Fibroblast of lung (primary cell): ENCODE data around the gene TMEM236. TPM values are rescaled to one million over a fixed set of nuclear protein-coding genes. Genes with fewer than 3 reads are reported as not detected.

ENCODE experiments used
- DNase-seq, 2 donors: peaks; one replicate each; pipeline versions ENCODE4 v3.0.0 to v3.0.0-alpha.2; 2010; ENCODE audit warnings: low read depth in 2 of 2
- H2AFZ ChIP-seq: 2 replicates; pipeline ENCODE4 v1.5.1; 2012; ENCODE audit warnings: low read length, control low read depth, inconsistent platforms
- H3K27ac ChIP-seq: 2 replicates; pipeline ENCODE4 v1.5.1; 2011; ENCODE audit warnings: low read length, control low read depth; ENCODE audit not compliant: insufficient read depth
- H3K27me3 ChIP-seq: 2 replicates; pipeline ENCODE4 v1.5.1; 2011; ENCODE audit warnings: mild to moderate bottlenecking, low read length; ENCODE audit not compliant: control insufficient read depth, insufficient read depth
- H3K36me3 ChIP-seq: 2 replicates; pipeline ENCODE4 v1.5.1; 2011; ENCODE audit warnings: low read length; ENCODE audit not compliant: control insufficient read depth, insufficient read depth
- H3K4me1 ChIP-seq: 2 replicates; pipeline ENCODE4 v1.5.1; 2011; ENCODE audit warnings: low read length; ENCODE audit not compliant: control insufficient read depth, insufficient read depth; ENCODE audit errors: extremely low read depth
- H3K4me2 ChIP-seq: 2 replicates; pipeline ENCODE4 v1.5.1; 2011; ENCODE audit warnings: low read length, control low read depth; ENCODE audit not compliant: insufficient read depth; ENCODE audit errors: extremely low read depth
- H3K4me3 ChIP-seq, 4 experiments: fragments of 200-600 bp in 1 of 4; sonication (generic) in 1 of 4; replicated peaks in 1 of 4; 2 replicates each; pipeline ENCODE4 v1.5.1; 2011 to 2016; ENCODE audit warnings: low read length in 4 of 4, low read depth in 3 of 4, mild to moderate bottlenecking in 3 of 4, control low read depth in 2 of 4, inconsistent platforms in 1 of 4, mixed read lengths in 1 of 4; ENCODE audit not compliant: insufficient read depth in 1 of 4; ENCODE audit errors: control extremely low read depth in 1 of 4
- H3K79me2 ChIP-seq: 2 replicates; pipeline ENCODE4 v1.5.1; 2012; ENCODE audit warnings: mild to moderate bottlenecking, low read length, inconsistent platforms; ENCODE audit not compliant: control insufficient read depth, insufficient read depth
- H3K9ac ChIP-seq: 2 replicates; pipeline ENCODE4 v1.5.1; 2011; ENCODE audit warnings: mild to moderate bottlenecking, low read length, control low read depth; ENCODE audit not compliant: insufficient read depth
- H3K9me3 ChIP-seq: 2 replicates; pipeline ENCODE4 v1.5.1; 2012; ENCODE audit warnings: low read depth, low read length; ENCODE audit not compliant: control insufficient read depth, insufficient read depth
- H4K20me1 ChIP-seq: 2 replicates; pipeline ENCODE4 v1.5.1; 2011; ENCODE audit warnings: low read length; ENCODE audit not compliant: control insufficient read depth, insufficient read depth; ENCODE audit errors: extremely low read depth
- EZH2 ChIP-seq: IDR thresholded peaks from 2 replicates; pipeline ENCODE4 v1.5.1; 2012; ENCODE audit warnings: low read length, control low read depth, mild to moderate bottlenecking; ENCODE audit errors: missing control alignments
- polyA plus RNA-seq, 2 donors: library from polyadenylated mRNA; depleted of rRNA in 1 of 2; stranded (reverse) in 1 of 2; unstranded in 1 of 2; fragments of >200 nt; gene quantifications; 2 replicates each; pipeline ENCODE4 v1.2.1, GENCODE V29; 2011 to 2012; ENCODE audit warnings: missing spikeins in 1 of 2
- total RNA-seq: library from RNA; depleted of rRNA; stranded (reverse); fragments of >200 nt; gene quantifications from 2 replicates; pipeline ENCODE4 v1.2.1, GENCODE V29; 2014
- TF ChIP-seq, protein P1 (sequence below), 2 donors: IDR thresholded peaks in 1 of 2; conservative IDR thresholded peaks in 1 of 2; 1 replicate in 1 of 2; 2 replicates in 1 of 2; pipeline ENCODE4 v1.5.1; 2011 to 2012; ENCODE audit warnings: low read length in 2 of 2, control low read depth in 1 of 2, inconsistent platforms in 1 of 2, low read depth in 1 of 2, mild to moderate bottlenecking in 1 of 2

The TMEM236 gene
- total and polyA plus RNA-seq, 2 donors (not counting 1 experiment from before 2014, with no cell fraction given), result 0.03 to 0.17 TPM

DNA sequence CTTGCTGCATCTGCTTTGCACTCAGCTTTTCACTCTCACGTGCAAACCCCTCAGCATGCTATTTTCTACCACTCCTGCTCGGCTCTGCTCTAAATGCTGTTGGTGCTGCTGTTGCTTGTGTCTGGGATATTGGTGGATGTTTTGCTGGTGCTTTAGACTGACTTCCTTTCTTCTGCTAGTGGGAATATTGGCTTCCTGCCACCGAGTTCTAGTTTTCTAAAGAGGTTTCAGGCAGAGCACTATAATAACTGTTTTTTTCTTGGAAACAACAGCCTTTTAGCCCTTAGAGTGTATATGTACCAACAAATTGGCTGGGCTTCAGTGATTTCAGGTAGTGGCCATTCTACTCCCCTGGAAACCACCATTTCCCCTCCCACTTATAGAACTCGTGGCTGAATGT lies 27.8 kb downstream of the TMEM236 start:
- H3K4me1 ChIP-seq, result peaks cover 4% of the 10 kb centered on the region
- no peaks in the 10 kb centered on the region for H3K36me3 ChIP-seq
- no peak for TF ChIP-seq EZH2
- TF ChIP-seq, protein P1, sequence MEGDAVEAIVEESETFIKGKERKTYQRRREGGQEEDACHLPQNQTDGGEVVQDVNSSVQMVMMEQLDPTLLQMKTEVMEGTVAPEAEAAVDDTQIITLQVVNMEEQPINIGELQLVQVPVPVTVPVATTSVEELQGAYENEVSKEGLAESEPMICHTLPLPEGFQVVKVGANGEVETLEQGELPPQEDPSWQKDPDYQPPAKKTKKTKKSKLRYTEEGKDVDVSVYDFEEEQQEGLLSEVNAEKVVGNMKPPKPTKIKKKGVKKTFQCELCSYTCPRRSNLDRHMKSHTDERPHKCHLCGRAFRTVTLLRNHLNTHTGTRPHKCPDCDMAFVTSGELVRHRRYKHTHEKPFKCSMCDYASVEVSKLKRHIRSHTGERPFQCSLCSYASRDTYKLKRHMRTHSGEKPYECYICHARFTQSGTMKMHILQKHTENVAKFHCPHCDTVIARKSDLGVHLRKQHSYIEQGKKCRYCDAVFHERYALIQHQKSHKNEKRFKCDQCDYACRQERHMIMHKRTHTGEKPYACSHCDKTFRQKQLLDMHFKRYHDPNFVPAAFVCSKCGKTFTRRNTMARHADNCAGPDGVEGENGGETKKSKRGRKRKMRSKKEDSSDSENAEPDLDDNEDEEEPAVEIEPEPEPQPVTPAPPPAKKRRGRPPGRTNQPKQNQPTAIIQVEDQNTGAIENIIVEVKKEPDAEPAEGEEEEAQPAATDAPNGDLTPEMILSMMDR (conservative IDR thresholded peaks at IDR 0.05 in 1 of 2, IDR thresholded peaks at IDR 0.05 in 1 of 2; ENCODE audit: low read depth in 1 of 2, low read length in 2 of 2), result no peak
- H2AFZ ChIP-seq, result no peak overlapping the region
- no peak overlapping the region for H3K27ac ChIP-seq
- no peaks in the 10 kb centered on the region for H3K9me3 ChIP-seq
- no peak overlapping the region for H3K9ac ChIP-seq
- H3K4me3 ChIP-seq, result no peak overlapping the region
- no peak overlapping the region for H3K4me2 ChIP-seq
- H3K79me2 ChIP-seq, result no peaks in the 10 kb centered on the region
- DNase-seq, result no peak
- no peaks in the 10 kb centered on the region for H3K27me3 ChIP-seq
- H4K20me1 ChIP-seq, result no peaks in the 10 kb centered on the region

DNA sequence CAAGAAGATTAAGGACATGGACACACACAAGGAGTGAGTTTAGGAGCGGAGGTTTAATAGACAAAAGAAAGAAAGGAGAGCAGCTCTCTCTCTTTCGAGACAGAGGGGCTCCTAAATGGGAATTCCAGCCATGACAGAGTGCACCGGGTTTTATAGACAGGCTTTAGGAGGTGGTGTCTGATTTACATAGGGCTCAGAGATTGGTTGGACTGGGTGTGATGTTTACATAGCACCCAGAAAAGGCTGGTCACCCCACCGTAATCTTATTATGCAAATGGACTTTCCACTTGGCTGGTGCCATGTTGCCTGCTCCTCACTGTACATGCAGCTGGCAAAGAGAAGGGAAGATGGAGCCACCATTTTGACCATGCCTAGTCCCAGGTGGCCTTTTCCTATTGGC lies 28.7 kb downstream of the TMEM236 start:
- Histone ChIP-seq H3K4me2 (no peak overlapping the region), H3K9ac (no peak overlapping the region), H3K27me3 (no peaks in the 10 kb centered on the region), H2AFZ (no peak overlapping the region), H3K4me3 (no peak overlapping the region), H3K4me1 (peaks cover 4% of the 10 kb centered on the region), H3K27ac (no peak overlapping the region), H4K20me1 (no peaks in the 10 kb centered on the region), H3K79me2 (no peaks in the 10 kb centered on the region), H3K9me3 (no peaks in the 10 kb centered on the region), H3K36me3 (no peaks in the 10 kb centered on the region)
- TF ChIP-seq, protein P1 (conservative IDR thresholded peaks at IDR 0.05 in 1 of 2, IDR thresholded peaks at IDR 0.05 in 1 of 2; ENCODE audit: low read depth in 1 of 2, low read length in 2 of 2), result no peak
- no peak for TF ChIP-seq EZH2
- DNase-seq, result no peak

DNA sequence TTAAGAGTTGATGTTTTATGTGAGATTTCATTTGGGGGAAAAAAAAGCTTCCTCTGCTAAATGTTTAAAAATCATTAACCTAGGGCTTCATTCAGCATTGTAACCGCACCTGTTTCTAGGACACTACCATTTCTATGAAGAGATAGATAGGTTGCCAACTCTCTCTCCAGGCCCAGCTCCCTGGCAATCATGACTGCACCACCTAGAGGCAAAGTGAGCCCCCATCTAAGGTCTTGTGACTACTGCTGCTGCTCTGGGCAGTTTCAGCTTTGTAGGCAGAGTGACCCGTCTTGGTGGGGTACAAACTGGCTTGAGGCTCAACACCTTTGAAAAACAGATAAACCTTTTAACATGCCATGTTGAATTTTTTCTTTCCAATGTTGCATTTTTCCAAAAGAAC lies 29.9 kb downstream of the TMEM236 start:
- Histone ChIP-seq H3K27me3 (no peaks in the 10 kb centered on the region), H3K4me1 (peaks cover 4% of the 10 kb centered on the region), H3K36me3 (no peaks in the 10 kb centered on the region), H3K79me2 (no peaks in the 10 kb centered on the region), H3K4me3 (no peak overlapping the region), H3K4me2 (no peak overlapping the region), H3K27ac (no peak overlapping the region), H4K20me1 (no peaks in the 10 kb centered on the region), H2AFZ (no peak overlapping the region), H3K9ac (no peak overlapping the region), H3K9me3 (no peaks in the 10 kb centered on the region)
- no peak for TF ChIP-seq EZH2
- TF ChIP-seq, protein P1 (conservative IDR thresholded peaks at IDR 0.05 in 1 of 2, IDR thresholded peaks at IDR 0.05 in 1 of 2; ENCODE audit: low read depth in 1 of 2, low read length in 2 of 2), result no peak
- DNase-seq, result no peak
